Astrocyte (in vitro differentiated cells and primary cell): ENCODE results near the gene TNFRSF13B. TPM values are rescaled to one million over a fixed set of nuclear protein-coding genes. Genes with fewer than 3 reads are reported as not detected.
A peak's percentile ranks its signal among the peaks of the same experiment; 100 is the strongest.

Experiments
- DNase-seq: peaks from one replicate; pipeline ENCODE4 v3.0.0-alpha.2; 2010; ENCODE audit warnings: low read depth
- FAIRE-seq: peaks from 2 replicates; lab custom pipeline; 2011; peaks lifted over from hg19 to GRCh38; lab: Jason Lieb, UNC
- H2AFZ ChIP-seq: 2 replicates; pipeline ENCODE4 v1.6.0; 2012; ENCODE audit warnings: low read depth, low read length, inconsistent platforms
- H3K27ac ChIP-seq: 2 replicates; pipeline ENCODE4 v1.5.1; 2011; ENCODE audit warnings: low read depth, low read length, inconsistent platforms
- H3K27me3 ChIP-seq: 2 replicates; pipeline ENCODE4 v1.6.0; 2011; ENCODE audit warnings: low read length, inconsistent platforms; ENCODE audit not compliant: insufficient read depth
- H3K36me3 ChIP-seq: 2 replicates; pipeline ENCODE4 v1.5.1; 2011; ENCODE audit warnings: low read length, inconsistent platforms; ENCODE audit not compliant: insufficient read depth
- H3K4me1 ChIP-seq: 2 replicates; pipeline ENCODE4 v1.5.1; 2011; ENCODE audit warnings: low read length, inconsistent platforms; ENCODE audit not compliant: insufficient read depth
- H3K4me2 ChIP-seq: 2 replicates; pipeline ENCODE4 v1.6.0; 2012; ENCODE audit warnings: low read length, inconsistent platforms
- H3K4me3 ChIP-seq: 2 replicates; pipeline ENCODE4 v1.5.1; 2011; ENCODE audit warnings: low read depth, mild to moderate bottlenecking, low read length, inconsistent platforms; ENCODE audit not compliant: insufficient read depth
- H3K79me2 ChIP-seq: 2 replicates; pipeline ENCODE4 v1.6.0; 2012; ENCODE audit warnings: mild to moderate bottlenecking, low read length, inconsistent platforms; ENCODE audit not compliant: insufficient read depth
- H3K9ac ChIP-seq: 2 replicates; pipeline ENCODE4 v1.6.0; 2012; ENCODE audit warnings: mild to moderate bottlenecking, low read length, inconsistent platforms
- H3K9me3 ChIP-seq: 2 replicates; pipeline ENCODE4 v1.5.1; 2012; ENCODE audit warnings: low read depth, mild to moderate bottlenecking, low read length, inconsistent platforms; ENCODE audit not compliant: insufficient read depth
- H4K20me1 ChIP-seq: 2 replicates; pipeline ENCODE4 v1.6.0; 2012; ENCODE audit warnings: low read length, inconsistent platforms; ENCODE audit not compliant: insufficient read depth
- H3K27ac Mint-ChIP-seq: one replicate; pipeline ENCODE4 v1.8.0; 2021; ENCODE audit warnings: mild to moderate bottlenecking, mixed read lengths; ENCODE audit not compliant: unreplicated experiment
- H3K27me3 Mint-ChIP-seq: one replicate; pipeline ENCODE4 v1.8.0; 2021; ENCODE audit warnings: low read depth, mixed read lengths; ENCODE audit not compliant: unreplicated experiment
- H3K36me3 Mint-ChIP-seq: one replicate; pipeline ENCODE4 v1.8.0; 2021; ENCODE audit warnings: low read depth, mixed read lengths; ENCODE audit not compliant: unreplicated experiment
- H3K4me1 Mint-ChIP-seq: one replicate; pipeline ENCODE4 v1.8.0; 2021; ENCODE audit warnings: low read depth, mixed read lengths; ENCODE audit not compliant: unreplicated experiment
- H3K4me3 Mint-ChIP-seq: one replicate; pipeline ENCODE4 v1.8.0; 2021; ENCODE audit warnings: mild to moderate bottlenecking, moderate library complexity, mixed read lengths; ENCODE audit not compliant: unreplicated experiment
- H3K9me3 Mint-ChIP-seq: one replicate; pipeline ENCODE4 v1.8.0; 2021; ENCODE audit warnings: mild to moderate bottlenecking, mixed read lengths; ENCODE audit not compliant: unreplicated experiment
- CTCF ChIP-seq: IDR thresholded peaks from 2 replicates; pipeline ENCODE4 v1.5.1; 2011; ENCODE audit warnings: low read depth, mild to moderate bottlenecking, inconsistent platforms, low read length, moderate library complexity; ENCODE audit not compliant: insufficient read depth
- EZH2 ChIP-seq: IDR thresholded peaks from 2 replicates; pipeline ENCODE4 v1.6.1; 2012; ENCODE audit warnings: mild to moderate bottlenecking, low read length, inconsistent platforms; ENCODE audit not compliant: insufficient read depth
- total RNA-seq: library from RNA; stranded (reverse); gene quantifications from 2 replicates; pipeline ENCODE4 v1.2.1, GENCODE V29; 2021

Gene TNFRSF13B
- total RNA-seq, 1 donor from 2014 or later: not detected

- peak overlapping the region; percentile 5 for H2AFZ ChIP-seq
- no peak for TF ChIP-seq EZH2
- no peak for TF ChIP-seq CTCF
- H4K20me1 ChIP-seq: no peaks in the 10 kb centered on the region
- H3K4me1 Mint-ChIP-seq: peaks cover 23% of the 10 kb centered on the region
- no peak overlapping the region for H3K4me3 ChIP-seq
- H3K4me2 ChIP-seq: peak overlapping the region; percentile 19
- no peak overlapping the region for H3K4me3 Mint-ChIP-seq
- H3K79me2 ChIP-seq: no peaks in the 10 kb centered on the region
- H3K9ac ChIP-seq: no peak overlapping the region
- FAIRE-seq (peak; percentile 60), DNase-seq (peak; percentile 82)
- H3K36me3 Mint-ChIP-seq: no peaks in the 10 kb centered on the region
- no peaks in the 10 kb centered on the region for H3K36me3 ChIP-seq
- H3K27ac ChIP-seq: no peak overlapping the region
- no peaks in the 10 kb centered on the region for H3K9me3 ChIP-seq
- H3K27me3 Mint-ChIP-seq: peaks cover 4% of the 10 kb centered on the region
- peaks cover 4% of the 10 kb centered on the region for H3K27me3 ChIP-seq
- H3K9me3 Mint-ChIP-seq: peaks cover 2% of the 10 kb centered on the region
- peak overlapping the region; percentile 43 for H3K27ac Mint-ChIP-seq
- peaks cover 5% of the 10 kb centered on the region for H3K4me1 ChIP-seq
Measured at GRCh38 chr17:16977932-16978331, 6.0 kb upstream of the TNFRSF13B start.

- H3K4me3 ChIP-seq: no peak overlapping the region
- H3K4me1 ChIP-seq: peaks cover 5% of the 10 kb centered on the region
- Mint-ChIP-seq H3K4me1 (peaks cover 23% of the 10 kb centered on the region), H3K27ac (peak overlapping the region; percentile 43), H3K36me3 (no peaks in the 10 kb centered on the region), H3K4me3 (no peak overlapping the region), H3K9me3 (peaks cover 2% of the 10 kb centered on the region), H3K27me3 (peaks cover 6% of the 10 kb centered on the region)
- no peak overlapping the region for H3K27ac ChIP-seq
- H3K36me3 ChIP-seq: no peaks in the 10 kb centered on the region
- no peak overlapping the region for H2AFZ ChIP-seq
- H3K79me2 ChIP-seq: no peaks in the 10 kb centered on the region
- no peak for DNase-seq
- no peaks in the 10 kb centered on the region for H4K20me1 ChIP-seq
- FAIRE-seq: no peak
- H3K4me2 ChIP-seq: no peak overlapping the region
- H3K9ac ChIP-seq: no peak overlapping the region
- no peaks in the 10 kb centered on the region for H3K9me3 ChIP-seq
- no peak for TF ChIP-seq CTCF
- no peak for TF ChIP-seq EZH2
- peaks cover 4% of the 10 kb centered on the region for H3K27me3 ChIP-seq
Measured at GRCh38 chr17:16976725-16977550, 5.0 kb upstream of the TNFRSF13B start.
